ENCODE measurements around the gene CEP250. TPM values are rescaled to one million over a fixed set of nuclear protein-coding genes. Genes with fewer than 3 reads are reported as not detected.
A peak's percentile ranks its signal among the peaks of the same experiment; 100 is the strongest.

CEP250 gene, protein sequence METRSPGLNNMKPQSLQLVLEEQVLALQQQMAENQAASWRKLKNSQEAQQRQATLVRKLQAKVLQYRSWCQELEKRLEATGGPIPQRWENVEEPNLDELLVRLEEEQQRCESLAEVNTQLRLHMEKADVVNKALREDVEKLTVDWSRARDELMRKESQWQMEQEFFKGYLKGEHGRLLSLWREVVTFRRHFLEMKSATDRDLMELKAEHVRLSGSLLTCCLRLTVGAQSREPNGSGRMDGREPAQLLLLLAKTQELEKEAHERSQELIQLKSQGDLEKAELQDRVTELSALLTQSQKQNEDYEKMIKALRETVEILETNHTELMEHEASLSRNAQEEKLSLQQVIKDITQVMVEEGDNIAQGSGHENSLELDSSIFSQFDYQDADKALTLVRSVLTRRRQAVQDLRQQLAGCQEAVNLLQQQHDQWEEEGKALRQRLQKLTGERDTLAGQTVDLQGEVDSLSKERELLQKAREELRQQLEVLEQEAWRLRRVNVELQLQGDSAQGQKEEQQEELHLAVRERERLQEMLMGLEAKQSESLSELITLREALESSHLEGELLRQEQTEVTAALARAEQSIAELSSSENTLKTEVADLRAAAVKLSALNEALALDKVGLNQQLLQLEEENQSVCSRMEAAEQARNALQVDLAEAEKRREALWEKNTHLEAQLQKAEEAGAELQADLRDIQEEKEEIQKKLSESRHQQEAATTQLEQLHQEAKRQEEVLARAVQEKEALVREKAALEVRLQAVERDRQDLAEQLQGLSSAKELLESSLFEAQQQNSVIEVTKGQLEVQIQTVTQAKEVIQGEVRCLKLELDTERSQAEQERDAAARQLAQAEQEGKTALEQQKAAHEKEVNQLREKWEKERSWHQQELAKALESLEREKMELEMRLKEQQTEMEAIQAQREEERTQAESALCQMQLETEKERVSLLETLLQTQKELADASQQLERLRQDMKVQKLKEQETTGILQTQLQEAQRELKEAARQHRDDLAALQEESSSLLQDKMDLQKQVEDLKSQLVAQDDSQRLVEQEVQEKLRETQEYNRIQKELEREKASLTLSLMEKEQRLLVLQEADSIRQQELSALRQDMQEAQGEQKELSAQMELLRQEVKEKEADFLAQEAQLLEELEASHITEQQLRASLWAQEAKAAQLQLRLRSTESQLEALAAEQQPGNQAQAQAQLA (N-terminal part only)
- 10 to 100 TPM; 43.0 to 50.7 (median 48.9) TPM for polyA plus RNA-seq (ENCODE audit: insufficient read length in 4 of 4)

DNA sequence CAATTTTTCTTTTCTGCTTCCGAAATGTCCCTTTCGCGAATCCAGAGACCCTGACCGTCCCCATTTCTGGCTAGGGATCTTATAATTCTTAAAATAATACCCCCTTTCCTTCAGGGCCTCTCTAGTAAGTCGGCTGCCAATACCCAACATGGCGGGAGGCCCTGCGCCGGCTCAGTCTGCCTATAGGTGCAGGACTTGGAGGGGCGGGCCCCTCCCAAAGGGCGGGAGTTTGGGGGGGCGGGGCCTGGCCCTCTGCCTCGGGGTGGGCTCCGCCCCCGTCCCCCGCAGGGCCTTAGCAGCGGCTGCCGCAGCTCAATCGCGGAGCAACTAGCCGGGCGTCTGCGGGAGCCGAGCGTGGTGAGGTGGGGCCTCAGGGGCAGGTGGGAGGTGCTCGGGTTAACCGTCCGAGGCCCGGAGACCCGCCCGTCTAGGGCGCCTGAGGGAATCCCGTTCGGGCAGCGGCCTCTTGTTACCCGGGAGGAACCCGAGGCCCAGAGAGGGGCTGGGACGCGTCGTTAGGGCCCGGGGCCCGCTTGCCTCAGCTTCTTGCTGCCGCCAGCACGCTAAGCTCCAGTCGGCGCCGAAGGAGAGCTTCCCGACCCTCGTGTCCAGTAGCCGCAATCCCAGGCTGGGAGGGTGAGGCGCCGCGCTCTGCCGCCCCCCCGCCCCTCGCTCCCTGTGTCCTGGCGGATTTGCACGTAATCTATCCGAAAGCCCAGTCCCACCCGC, at the start of gene CEP250:
TSS of gene CEP250 (plus strand) at position 718 of the 729 bp plus-strand sequence. CDS start 6,770 bp downstream, outside the sequence.
- peak; percentile 91 to 95 (median 93) for DNase-seq (ENCODE audit: low read depth in 4 of 4, low spot score in 3 of 4)

DNA sequence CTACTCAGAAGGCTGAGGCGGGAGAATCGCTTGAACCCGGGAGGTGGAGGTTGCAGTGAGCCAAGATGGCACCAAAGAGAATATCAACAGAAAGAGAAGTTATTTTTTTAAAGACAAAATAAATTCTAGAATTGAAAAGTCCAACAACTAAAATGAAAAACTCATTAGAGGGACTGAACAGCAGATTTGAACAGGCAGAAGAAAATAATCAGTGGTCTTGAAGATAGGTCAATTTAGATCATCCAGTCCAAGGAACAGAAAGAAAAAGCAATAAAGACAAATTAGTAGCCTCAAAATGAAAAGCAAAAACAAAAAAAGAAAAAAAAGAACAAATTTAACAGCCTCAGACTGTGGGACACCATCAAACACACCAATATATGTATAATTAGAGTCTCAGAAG, 49.6 kb upstream of the CEP250 start:
- no peak for DNase-seq (ENCODE audit: low read depth in 4 of 4, low spot score in 3 of 4)

DNA sequence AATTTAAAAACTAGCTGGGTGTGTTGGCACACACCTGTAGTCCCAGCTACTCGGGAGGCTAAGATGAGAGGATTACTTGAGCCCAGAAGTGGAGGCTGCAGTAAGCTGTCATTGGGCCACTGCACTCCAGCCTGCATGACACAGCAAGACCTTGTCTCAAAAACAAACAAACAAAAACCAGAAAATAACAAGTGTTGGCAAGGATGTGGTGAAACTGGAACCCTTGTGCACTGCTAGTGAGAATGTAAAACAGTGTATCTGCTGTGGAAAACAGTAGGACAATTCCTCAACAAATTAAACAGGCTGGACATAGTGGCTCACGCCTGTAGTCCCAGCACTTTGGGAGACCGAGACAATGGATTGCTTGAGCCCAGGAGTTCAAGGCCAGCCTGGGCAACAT, 47.1 kb upstream of the CEP250 start:
- DNase-seq (ENCODE audit: low read depth in 4 of 4, low spot score in 3 of 4) = no peak

DNA sequence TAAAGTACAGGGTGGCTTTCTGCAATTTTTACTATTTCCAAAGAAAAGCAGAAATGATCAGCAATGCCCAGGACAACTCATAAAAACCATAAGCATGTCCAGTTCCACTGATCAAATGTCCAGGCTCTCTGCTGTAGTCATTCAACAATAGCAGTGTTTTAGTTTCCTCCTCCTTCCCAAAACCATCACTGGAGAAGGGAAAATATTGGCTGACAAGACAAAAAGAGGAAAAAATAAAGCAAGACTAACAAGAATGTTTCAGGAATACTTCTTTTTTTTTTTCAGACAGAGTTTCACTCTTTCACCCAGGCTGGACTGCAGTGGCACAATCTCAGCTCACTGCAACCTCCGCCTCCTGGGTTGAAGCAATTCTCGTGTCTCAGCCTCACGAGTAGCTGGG, 45.9 kb upstream of the CEP250 start:
- DNase-seq (ENCODE audit: low read depth in 4 of 4, low spot score in 3 of 4) = no peak

DNA sequence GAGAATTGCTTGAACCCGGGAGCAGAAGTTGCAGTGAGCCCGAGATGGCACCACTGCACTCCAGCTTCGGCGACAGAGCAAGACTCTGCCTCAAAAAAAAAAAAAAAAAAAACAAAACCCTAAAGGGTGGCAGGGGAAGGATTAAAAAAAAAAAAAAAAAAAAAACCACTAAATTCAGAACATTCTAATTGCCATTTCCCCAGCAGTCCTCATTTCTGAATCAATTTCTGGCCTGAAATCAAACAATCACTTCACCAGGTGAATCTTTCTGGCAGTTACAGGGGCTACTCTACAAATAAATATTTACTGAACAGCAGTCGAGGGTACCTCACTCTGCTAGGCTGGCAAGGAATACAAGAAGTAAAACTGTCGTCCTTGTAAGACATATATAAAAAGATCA, 44.8 kb upstream of the CEP250 start:
- no peak for DNase-seq (ENCODE audit: low read depth in 4 of 4, low spot score in 3 of 4)

DNA sequence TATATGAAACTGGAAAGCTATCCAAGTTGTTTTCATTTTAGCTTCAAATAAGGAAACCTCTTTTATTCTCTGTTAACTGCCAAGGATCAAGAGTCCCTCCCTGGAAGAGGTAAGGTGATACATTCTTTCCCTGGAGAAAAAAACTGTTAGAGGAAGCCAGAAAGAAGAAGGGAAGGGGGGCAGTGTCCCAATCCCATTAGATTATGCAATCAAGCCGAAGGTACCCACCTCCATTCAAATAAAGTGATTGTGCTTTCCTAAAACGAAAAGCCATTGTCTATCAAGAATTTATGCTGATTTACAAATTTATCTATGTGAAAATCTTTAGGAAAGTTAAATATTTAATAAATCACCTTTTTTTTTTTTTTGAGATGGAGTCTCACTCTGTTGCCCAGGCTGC, 34.1 kb upstream of the CEP250 start:
- no peak for DNase-seq (ENCODE audit: low read depth in 4 of 4, low spot score in 3 of 4)

DNA sequence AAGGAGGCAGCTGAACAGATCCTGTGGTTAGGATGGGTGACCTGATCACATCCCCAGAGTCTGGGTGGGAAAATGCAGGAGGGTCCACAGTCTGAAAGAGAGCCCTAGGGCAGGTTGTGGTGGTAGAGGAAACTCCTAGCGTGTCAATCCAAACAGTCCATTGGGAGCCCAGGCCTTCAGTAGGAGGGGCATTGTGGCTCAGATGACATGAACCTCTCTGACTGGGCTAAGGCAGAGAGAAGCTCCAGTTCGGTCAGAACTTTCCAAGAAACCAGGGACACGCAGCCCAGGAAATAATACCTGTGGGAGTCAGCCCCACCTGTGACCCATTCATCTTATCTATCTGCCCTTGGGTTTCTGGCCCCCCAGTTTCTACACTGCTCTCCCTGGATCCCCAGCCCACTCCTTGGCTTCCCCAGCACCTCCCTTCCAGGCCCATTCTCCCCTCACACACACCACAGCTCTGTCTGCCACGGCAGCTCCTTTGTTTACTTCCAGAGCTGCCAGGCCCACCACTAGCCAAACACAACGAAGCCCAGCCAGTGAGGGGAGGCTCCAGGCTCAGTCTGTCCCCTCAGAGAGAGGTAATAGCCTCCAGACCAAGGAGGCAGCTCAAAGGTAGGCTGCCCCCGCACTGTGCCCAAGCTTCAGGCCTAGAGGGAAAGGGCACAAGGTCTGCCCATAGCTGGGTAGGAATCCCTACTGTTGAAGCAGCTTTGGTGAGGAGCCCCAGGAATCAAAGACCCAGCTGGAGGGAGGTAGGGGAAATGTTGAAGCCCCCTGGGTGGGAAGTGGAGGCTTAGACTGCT, 23.6 kb upstream of the CEP250 start:
- no peak for DNase-seq (ENCODE audit: low read depth in 4 of 4, low spot score in 3 of 4)

DNA sequence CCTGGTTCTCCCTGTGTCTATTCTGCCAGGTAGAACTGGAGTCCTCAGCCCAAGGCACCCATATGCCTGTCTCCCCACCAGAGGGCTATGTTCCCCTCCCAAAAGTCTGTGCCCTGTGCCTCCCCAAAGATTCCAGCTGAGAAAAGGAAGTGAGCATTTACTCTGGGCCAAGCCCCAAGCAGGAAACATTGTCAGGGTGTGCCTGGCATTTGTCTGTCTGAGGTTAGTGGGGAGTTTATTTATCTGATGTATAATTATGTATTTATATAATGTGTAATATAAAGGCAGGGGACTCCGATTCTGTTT, 23.0 kb upstream of the CEP250 start:
- DNase-seq (ENCODE audit: low read depth in 4 of 4, low spot score in 3 of 4) = no peak

DNA sequence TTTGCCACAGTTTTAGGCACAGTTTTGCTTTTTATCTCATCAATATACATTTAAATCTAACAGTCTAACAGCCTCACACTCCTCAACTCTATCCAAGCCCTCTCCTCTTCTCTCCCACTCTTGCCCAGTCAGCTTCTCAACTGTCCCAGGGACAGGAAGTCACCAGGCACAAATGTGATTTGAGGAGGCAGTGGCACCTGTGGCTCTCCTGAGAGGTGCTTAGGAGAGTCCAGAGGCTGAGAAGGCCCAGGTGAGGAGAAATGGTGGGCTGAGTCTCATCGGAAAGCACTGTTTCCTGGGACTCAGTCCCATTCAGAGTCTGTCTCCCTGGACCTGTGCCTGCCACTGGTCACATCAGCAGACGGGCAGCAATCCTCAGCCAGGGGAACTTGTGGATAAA, 22.1 kb upstream of the CEP250 start:
- no peak for DNase-seq (ENCODE audit: low read depth in 4 of 4, low spot score in 3 of 4)

DNA sequence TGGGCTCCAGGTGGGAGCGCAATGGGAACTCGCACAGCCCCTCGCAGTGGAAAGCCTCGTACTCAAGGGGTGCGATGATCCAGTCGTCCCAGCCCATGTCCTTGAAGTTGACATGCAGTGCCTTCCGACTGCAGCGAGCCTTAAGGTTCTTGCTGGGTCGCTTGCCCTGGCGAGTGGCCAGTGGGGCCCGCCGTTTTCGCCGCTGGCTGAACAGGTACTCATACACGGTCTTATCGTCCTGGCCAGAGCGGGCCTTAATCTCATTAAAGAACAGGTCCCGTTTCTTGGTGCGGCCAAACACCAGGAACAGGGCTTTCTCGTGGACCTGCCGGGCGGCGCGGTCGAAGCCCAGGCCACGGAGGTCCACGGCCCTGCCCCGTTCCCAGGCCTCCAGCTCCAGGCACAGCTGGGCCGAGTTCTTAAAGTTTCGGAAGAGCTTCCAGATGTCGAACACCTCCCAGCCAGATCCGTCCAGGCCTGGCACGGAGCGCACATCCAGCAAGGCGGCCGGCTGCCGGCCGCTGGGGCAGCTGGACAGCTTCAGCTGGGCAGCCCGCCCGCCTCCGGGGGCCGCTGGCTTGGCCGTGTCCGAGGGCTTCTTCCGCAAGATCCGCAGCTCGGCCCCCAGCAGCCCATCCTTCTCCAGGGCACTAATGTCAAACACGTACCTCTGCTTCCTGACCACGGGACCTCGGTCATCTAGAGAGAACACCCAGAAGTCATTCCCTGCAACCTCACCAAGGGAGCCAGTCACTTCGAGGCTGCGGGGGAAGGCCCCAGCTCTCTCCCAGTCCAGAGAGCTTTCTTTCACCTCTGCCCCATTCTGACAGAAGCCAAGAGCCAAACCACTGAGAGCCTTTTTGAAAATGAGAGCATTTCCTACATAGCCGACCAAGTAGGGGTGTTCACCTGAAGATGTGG, 21.1 kb upstream of the CEP250 start:
- no peak for DNase-seq (ENCODE audit: low read depth in 4 of 4, low spot score in 3 of 4)

DNA sequence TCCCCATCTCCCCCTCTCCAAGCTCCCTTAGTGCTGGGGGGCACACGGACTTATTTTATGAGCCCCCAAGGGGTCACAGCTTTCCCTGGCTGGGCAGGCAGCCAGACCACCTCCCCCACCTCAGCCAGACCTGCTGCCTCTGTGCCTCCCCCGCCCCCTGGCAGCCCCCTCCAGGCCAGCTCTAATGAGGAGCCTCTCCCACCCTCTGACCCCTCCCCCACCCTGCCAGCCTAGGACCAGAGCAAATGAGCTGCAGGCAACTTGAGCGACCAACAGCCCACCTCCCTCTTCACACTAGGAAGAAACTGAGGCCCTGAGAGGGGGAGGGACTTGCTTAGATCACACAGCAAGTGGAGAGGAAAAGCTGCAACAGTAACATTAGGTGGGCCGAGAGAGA, 19.2 kb upstream of the CEP250 start:
- DNase-seq (ENCODE audit: low read depth in 4 of 4, low spot score in 3 of 4) = no peak

DNA sequence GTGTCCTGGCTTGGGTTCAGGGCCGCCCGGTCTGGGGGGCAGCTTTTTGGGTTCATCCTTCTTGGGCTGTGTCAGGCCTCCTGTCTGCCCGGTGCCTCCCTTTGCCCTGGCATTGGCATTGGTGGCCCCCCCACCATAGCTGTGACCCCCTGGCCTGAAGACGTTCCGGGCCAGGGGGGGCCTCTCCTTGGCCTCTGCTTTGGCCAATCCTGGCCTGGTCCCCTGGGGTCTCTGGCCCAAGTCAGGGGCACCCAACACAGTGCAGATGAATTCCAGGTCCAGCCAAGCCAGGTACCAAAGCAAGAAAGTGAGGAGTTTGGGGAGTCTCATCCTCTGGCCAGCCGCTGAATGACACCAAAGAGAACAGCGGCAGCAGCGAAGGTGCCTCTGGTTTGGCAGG, 17.8 kb upstream of the CEP250 start:
- no peak for DNase-seq (ENCODE audit: low read depth in 4 of 4, low spot score in 3 of 4)

DNA sequence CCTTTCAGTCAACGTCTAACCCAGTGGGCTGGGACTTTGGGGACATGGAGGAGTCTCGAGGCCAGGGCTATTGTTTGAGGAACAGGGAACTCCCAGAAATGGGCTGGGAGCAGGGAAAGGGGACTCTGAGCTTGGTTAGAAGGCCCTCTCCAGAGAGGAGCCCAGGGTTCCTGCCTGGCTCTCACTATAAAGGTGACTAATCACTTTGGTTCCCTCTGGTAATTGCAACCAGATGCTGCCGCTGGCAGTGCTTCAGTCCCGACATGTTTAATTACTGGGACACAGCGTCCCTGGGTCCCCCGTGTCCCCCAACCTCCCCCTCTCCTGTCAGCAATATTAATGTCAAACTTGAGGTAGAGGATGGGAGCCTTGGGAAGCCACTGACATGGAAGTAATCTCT, 12.4 kb upstream of the CEP250 start:
- DNase-seq (ENCODE audit: low read depth in 4 of 4, low spot score in 3 of 4) = no peak

DNA sequence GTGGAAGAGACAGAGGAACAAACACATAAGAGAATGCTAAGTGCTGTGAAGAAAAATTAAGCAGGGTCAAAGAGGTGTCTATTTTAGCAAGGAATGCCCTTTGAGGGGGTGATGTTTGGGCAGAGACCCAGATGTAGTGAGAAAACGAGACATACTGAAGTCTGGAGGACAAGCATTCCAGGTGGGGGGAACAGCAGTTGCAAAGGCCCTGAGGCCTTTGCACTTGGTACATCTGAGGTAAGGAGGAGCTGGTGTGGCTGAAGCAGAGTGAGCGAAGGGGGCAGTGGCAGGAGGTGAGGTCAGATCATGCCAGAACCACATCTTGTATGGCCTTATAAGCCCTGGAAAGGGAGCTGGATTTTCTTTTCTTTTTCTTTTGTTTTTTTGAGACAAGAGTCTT, 11.2 kb upstream of the CEP250 start:
- no peak for DNase-seq (ENCODE audit: low read depth in 4 of 4, low spot score in 3 of 4)

DNA sequence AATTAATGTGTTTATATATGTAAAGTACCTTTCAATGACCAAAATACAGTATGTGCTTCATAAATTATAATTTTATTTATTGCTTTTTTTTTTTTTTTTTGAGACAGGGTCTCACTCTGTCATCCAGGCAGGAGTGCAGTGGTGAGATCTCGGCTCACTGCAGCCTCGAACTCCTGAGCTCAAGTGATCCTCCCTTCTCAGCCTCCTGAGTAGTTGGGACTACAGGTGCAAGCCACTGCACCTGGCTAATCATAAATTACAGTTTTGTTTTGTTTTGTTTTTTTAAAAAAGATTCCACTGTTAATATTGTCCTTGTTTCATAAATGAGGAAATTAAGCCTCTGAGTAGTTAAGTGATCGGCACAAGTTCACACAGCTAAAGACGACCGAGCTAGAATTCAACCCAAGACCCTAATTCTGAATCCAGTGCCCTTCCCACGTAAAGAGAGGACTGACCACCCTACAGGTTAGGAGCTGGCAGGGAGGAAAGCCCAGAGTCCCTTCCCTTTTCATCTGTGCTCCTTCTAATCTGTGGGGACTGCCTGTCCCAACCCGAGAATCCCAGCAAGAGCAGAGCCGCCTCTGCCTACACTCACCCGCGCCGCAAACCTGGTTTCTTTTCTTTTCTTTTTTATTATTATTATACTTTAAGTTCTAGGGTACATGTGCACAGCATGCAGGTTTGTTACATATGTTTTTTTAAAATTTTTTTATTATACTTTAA, 8.9 kb upstream of the CEP250 start:
- no peak for DNase-seq (ENCODE audit: low read depth in 4 of 4, low spot score in 3 of 4)

DNA sequence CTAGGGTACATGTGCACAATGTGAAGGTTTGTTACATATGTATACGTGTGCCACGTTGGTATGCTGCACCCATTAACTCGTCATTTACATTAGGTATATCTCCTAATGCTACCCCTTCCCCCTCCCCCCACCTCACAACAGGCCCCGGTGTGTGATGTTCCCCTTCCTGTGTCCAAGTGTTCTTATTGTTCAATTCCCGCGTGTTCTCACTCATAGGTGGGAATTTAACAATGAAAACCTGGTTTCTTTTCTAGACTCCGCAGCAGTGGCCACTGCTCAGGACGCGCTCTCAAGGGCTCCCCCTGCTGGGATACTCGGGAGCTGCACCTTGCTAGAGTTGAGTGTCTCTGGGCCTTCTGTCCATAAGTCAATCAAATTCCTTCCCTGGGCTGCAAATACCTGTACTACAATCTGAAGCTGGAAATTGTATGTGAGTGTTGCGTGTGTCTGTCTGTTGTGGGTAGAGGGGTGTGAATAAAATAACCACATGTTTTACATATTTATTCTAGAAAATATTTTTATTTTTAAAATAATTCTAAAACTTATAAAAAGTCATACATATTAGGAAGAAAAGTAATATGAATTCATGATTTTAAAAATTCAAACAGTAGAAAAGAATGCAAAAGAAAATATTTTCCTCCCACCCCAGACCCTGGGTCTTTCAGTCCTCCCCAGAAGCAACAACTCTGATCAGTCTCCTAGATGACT, 8.2 kb upstream of the CEP250 start:
- peak; percentile 68 to 76 (median 72) for DNase-seq (ENCODE audit: low read depth in 4 of 4, low spot score in 3 of 4)

DNA sequence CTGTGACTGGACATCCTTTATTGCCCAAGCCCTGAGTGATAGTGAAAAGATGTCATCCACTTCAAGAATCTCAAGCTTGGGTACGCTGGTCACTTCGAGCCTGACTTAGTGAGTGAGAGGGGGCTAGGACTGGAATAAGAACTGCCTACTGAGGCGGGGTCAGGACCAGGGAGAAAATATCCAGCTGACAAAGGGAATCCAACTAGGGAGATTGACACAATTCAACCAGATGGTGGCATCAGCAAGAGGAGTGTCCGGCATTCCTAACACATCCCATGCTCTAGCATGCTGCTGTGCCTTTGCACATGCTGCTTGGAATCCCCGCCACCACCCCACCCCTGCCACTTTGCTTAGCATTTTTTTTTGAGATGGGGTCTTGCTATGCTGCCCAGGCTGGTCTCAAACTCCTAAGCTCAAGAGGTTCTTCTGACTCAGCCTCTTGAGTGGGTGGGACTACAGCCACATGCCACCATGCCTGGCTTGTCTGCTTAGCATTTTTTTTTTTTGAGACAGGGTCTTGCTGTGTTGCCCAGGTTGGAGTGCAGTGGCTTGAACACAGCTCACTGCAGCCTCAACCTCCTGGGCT, 6.5 kb upstream of the CEP250 start:
- no peak for DNase-seq (ENCODE audit: low read depth in 4 of 4, low spot score in 3 of 4)

Data from right renal pelvis (tissue), 4 donors.